K562 (cell line): Measurements from ENCODE around the gene OR10A3. TPM values are rescaled to one million over a fixed set of nuclear protein-coding genes. Genes with fewer than 3 reads are reported as not detected.

Experiments
- ARID1B ChIP-seq: fragments of 450-650 bp; IDR thresholded peaks from 2 replicates; pipeline ENCODE4 v1.6.1; 2016; ENCODE audit warnings: antibody characterized with exemption, mild to moderate bottlenecking, inconsistent platforms
- CCNT2 ChIP-seq: IDR thresholded peaks from 2 replicates; pipeline ENCODE4 v1.6.1; 2011; ENCODE audit warnings: borderline replicate concordance, low read depth, mild to moderate bottlenecking, moderate library complexity, mixed read lengths, low read length; ENCODE audit not compliant: insufficient read length; ENCODE audit errors: extremely low read depth
- CHAMP1 ChIP-seq: fragments of 450-650 bp; IDR thresholded peaks from 2 replicates; pipeline ENCODE4 v1.6.1; 2016; ENCODE audit warnings: mild to moderate bottlenecking
- ETS1 ChIP-seq: conservative IDR thresholded peaks from 2 replicates; pipeline ENCODE4 v1.6.1; 2011; ENCODE audit warnings: low read depth, mild to moderate bottlenecking, low read length; ENCODE audit not compliant: control insufficient read depth
- FOXJ3 ChIP-seq: sonication (generic); formaldehyde crosslinking; IDR thresholded peaks from 2 replicates; pipeline ENCODE4 v1.4.0; 2020; ENCODE audit warnings: mild to moderate bottlenecking, missing genetic modification reagents
- HDAC1 ChIP-seq, 2 experiments: fragments of 450-650 bp; IDR thresholded peaks; 2 replicates each; pipeline ENCODE4 v1.6.1; 2016 to 2017; ENCODE audit warnings: inconsistent platforms in 1 of 2, mild to moderate bottlenecking in 1 of 2, moderate library complexity in 1 of 2
- HDAC2 ChIP-seq: fragments of 450-650 bp; IDR thresholded peaks from 2 replicates; pipeline ENCODE4 v1.6.1; 2016; ENCODE audit warnings: mild to moderate bottlenecking
- KLF16 ChIP-seq: IDR thresholded peaks from 2 replicates; pipeline ENCODE4 v1.6.1; 2016; ENCODE audit warnings: antibody characterized with exemption
- MAFF ChIP-seq: IDR thresholded peaks from 2 replicates; pipeline ENCODE4 v1.6.1; 2012; ENCODE audit warnings: low read length, improper control_type of control experiment
- MCM7 ChIP-seq, 2 experiments: fragments of 450-650 bp; IDR thresholded peaks; 2 replicates each; pipeline ENCODE4 v1.6.1; 2016 to 2018
- NCOA2 ChIP-seq, 2 experiments: fragments of 450-650 bp; IDR thresholded peaks; 2 replicates each; pipeline ENCODE4 v1.6.1; 2018; ENCODE audit warnings: mild to moderate bottlenecking in 2 of 2, moderate library complexity in 1 of 2; ENCODE audit not compliant: partially characterized antibody in 2 of 2
- PATZ1 ChIP-seq: fragments of 250-450 bp; sonication (Bioruptor Pico); IDR thresholded peaks from 2 replicates; pipeline ENCODE4 v1.5.0; 2020; ENCODE audit warnings: mild to moderate bottlenecking, borderline replicate concordance
- PKNOX1 ChIP-seq: fragments of 450-650 bp; IDR thresholded peaks from 2 replicates; pipeline ENCODE4 v1.6.1; 2016
- POU5F1 ChIP-seq: fragments of 150-350 bp; IDR thresholded peaks from 2 replicates; pipeline ENCODE4 v1.6.1; 2014; ENCODE audit warnings: borderline replicate concordance, low read length, low read depth, mild to moderate bottlenecking; ENCODE audit not compliant: partially characterized antibody
- SAFB2 ChIP-seq: fragments of 200-400 bp; formaldehyde crosslinking; IDR thresholded peaks from 2 replicates; pipeline ENCODE4 v1.6.1; 2018; ENCODE audit warnings: borderline replicate concordance, low read length, low read depth, moderate library complexity; ENCODE audit not compliant: severe bottlenecking
- SRSF7 ChIP-seq: fragments of 200-400 bp; formaldehyde crosslinking; optimal IDR thresholded peaks from 2 replicates; pipeline ENCODE3; 2017; ENCODE audit warnings: mild to moderate bottlenecking, low read depth, low read length
- STAT5B ChIP-seq: fragments of 250-450 bp; sonication (Bioruptor Pico); IDR thresholded peaks from 2 replicates; pipeline ENCODE4 v1.8.0; 2021; ENCODE audit warnings: mild to moderate bottlenecking, inconsistent platforms
- TARDBP ChIP-seq: fragments of 450-650 bp; IDR thresholded peaks from 2 replicates; pipeline ENCODE4 v1.6.1; 2016
- ZBTB17 ChIP-seq: fragments of 450-650 bp; formaldehyde crosslinking; IDR thresholded peaks from 2 replicates; pipeline ENCODE4 v1.4.0; 2020; ENCODE audit warnings: mild to moderate bottlenecking
- ZNF316 ChIP-seq: fragments of 450-650 bp; IDR thresholded peaks from 2 replicates; pipeline ENCODE4 v1.6.1; 2016
- ZNF41 ChIP-seq: fragments of 250-450 bp; sonication (Bioruptor Pico); conservative IDR thresholded peaks from 2 replicates; pipeline ENCODE4 v1.4.0; 2020; ENCODE audit warnings: mild to moderate bottlenecking
- ZNF699 ChIP-seq: fragments of 250-450 bp; sonication (Bioruptor Pico); IDR thresholded peaks from 2 replicates; pipeline ENCODE4 v1.8.0; 2021; ENCODE audit warnings: mild to moderate bottlenecking, moderate library complexity; ENCODE audit not compliant: insufficient replicate concordance
- polyA plus RNA-seq, 8 experiments: library from polyadenylated mRNA; depleted of rRNA in 4 of 8; stranded (reverse) in 5 of 8; unstranded in 3 of 8; fragments of >200 nt; fragmentation: Nextera tagmentation in 2 of 8; fragmentation: Illumina TruSeq in 1 of 8; extraction: Ambion mirVana in 2 of 8; extraction: Trizol in 1 of 8; gene quantifications; 2 replicates each; pipeline versions ENCODE4 v1.2.1 to v1.2.3, GENCODE V29; 2011 to 2014; ENCODE audit warnings: inconsistent platforms in 1 of 8, missing spikeins in 1 of 8
- total RNA-seq, 7 experiments: library from RNA; depleted of rRNA in 6 of 7; stranded (reverse); fragments of >200 nt in 6 of 7; fragmentation: Illumina TruSeq in 2 of 7; extraction: Trizol in 2 of 7; gene quantifications; 2 replicates each; pipeline versions ENCODE4 v1.2.1 to v1.2.3, GENCODE V29; 2011 to 2021; ENCODE audit warnings: low replicate concordance in 1 of 7

The OR10A3 gene
- total and polyA plus RNA-seq, 9 of the 15 experiments (the other 6 are each of a cell fraction or from before 2014, with no cell fraction given): not detected

- TF ChIP-seq HDAC2 (peak; percentile 66; the same call in 1 of the 2 replicates), PKNOX1 (no peak), ZBTB17 (CRISPR knock-in tag) (no peak), POU5F1 (no peak), TARDBP (0 out of 2 replicates have a peak, but pooled peaks have one; percentile 21), MCM7 (IDR thresholded peaks at IDR 0.05) (no peak), FOXJ3 (CRISPR knock-in tag) (no peak), ZNF316 (no peak), CCNT2 (no peak), NCOA2 (IDR thresholded peaks at IDR 0.05; ENCODE audit: partially characterized antibody in 2 of 2) (no peak), CHAMP1 (peak; percentile 94), ZNF699 (CRISPR knock-in tag) (no peak), SAFB2 (no peak), ETS1 (no peak), PATZ1 (CRISPR knock-in tag) (no peak), STAT5B (CRISPR knock-in tag) (no peak), KLF16 (no peak), SRSF7 (no peak), HDAC1 (IDR thresholded peaks at IDR 0.05) (peak in 1 of 2 experiments; percentile 55; a peak in 1 of 4 replicates), MAFF (0 out of 2 replicates have a peak, but pooled peaks have one; percentile 12), ARID1B (peak; percentile 39; the same call in 1 of the 2 replicates), ZNF41 (no peak)
Measured at GRCh38 chr11:7986768-7987559, 45.5 kb upstream of the OR10A3 start, which contains the start of gene EIF3F (continued).
